DOHH2 (cell line): ENCODE results near the gene UBE2D4.

Source experiments
- H3F3A ChIP-seq: fragments of 200-600 bp; sonication (generic), shearing (Covaris generic); 2 replicates; pipeline ENCODE4 v1.6.0; 2016; ENCODE audit warnings: antibody characterized with exemption, mild to moderate bottlenecking; ENCODE audit not compliant: control insufficient read depth, insufficient read depth
- H3K27ac ChIP-seq: fragments of 200-600 bp; sonication (generic); 2 replicates; pipeline ENCODE4 v1.5.1; 2014; ENCODE audit warnings: low read depth, mild to moderate bottlenecking, low read length, moderate library complexity
- H3K27me3 ChIP-seq: fragments of 200-600 bp; sonication (generic); 2 replicates; pipeline ENCODE4 v1.6.1; 2014; ENCODE audit warnings: mild to moderate bottlenecking, low read length, mixed read lengths; ENCODE audit not compliant: control insufficient read depth
- H3K36me3 ChIP-seq: fragments of 200-600 bp; sonication (generic); 2 replicates; pipeline ENCODE4 v1.6.1; 2014; ENCODE audit warnings: mild to moderate bottlenecking, low read length, moderate library complexity, mixed read lengths; ENCODE audit not compliant: control insufficient read depth
- H3K4me1 ChIP-seq: fragments of 200-600 bp; sonication (generic); 2 replicates; pipeline ENCODE4 v1.6.1; 2014; ENCODE audit warnings: mild to moderate bottlenecking, low read length, mixed read lengths; ENCODE audit not compliant: control insufficient read depth
- H3K4me2 ChIP-seq: fragments of 200-600 bp; sonication (generic); 2 replicates; pipeline ENCODE4 v1.6.0; 2014; ENCODE audit warnings: mild to moderate bottlenecking, low read length, moderate library complexity
- H3K4me3 ChIP-seq: fragments of 200-600 bp; sonication (generic); 2 replicates; pipeline ENCODE4 v1.5.1; 2014; ENCODE audit warnings: mild to moderate bottlenecking, low read length, mixed read lengths
- H3K79me2 ChIP-seq: fragments of 200-600 bp; sonication (generic); 2 replicates; pipeline ENCODE4 v1.6.1; 2014; ENCODE audit warnings: mild to moderate bottlenecking, low read length, mixed read lengths; ENCODE audit not compliant: control insufficient read depth
- H3K9me2 ChIP-seq: fragments of 200-600 bp; sonication (generic); replicated peaks from 2 replicates; pipeline ENCODE4 v1.6.1; 2014; ENCODE audit warnings: mild to moderate bottlenecking, low read length, mixed read lengths; ENCODE audit not compliant: control insufficient read depth
- H3K9me3 ChIP-seq: fragments of 200-600 bp; sonication (generic); 2 replicates; pipeline ENCODE4 v1.6.1; 2014; ENCODE audit warnings: antibody characterized with exemption, low read length, mixed read lengths; ENCODE audit not compliant: control insufficient read depth, insufficient read depth
- H4K20me1 ChIP-seq: fragments of 200-600 bp; sonication (generic); 2 replicates; pipeline ENCODE4 v1.6.0; 2014; ENCODE audit warnings: low read depth, mild to moderate bottlenecking, antibody characterized with exemption, low read length, moderate library complexity; ENCODE audit not compliant: control insufficient read depth, insufficient read depth
- EZH2phosphoT487 ChIP-seq: fragments of 200-600 bp; sonication (generic); IDR thresholded peaks from 2 replicates; pipeline ENCODE4 v1.6.1; 2017; ENCODE audit warnings: borderline replicate concordance, mild to moderate bottlenecking, antibody characterized with exemption, low read length, moderate library complexity, mixed read lengths
- TF ChIP-seq, protein P1 (sequence below): fragments of 200-600 bp; sonication (generic); IDR thresholded peaks from one replicate; pipeline ENCODE4 v1.5.1; 2014; ENCODE audit warnings: antibody characterized with exemption, mild to moderate bottlenecking, low read depth, low read length; ENCODE audit not compliant: poor library complexity, severe bottlenecking

The UBE2D4 gene

GRCh38 chr7:43942250-43942649 is 16.0 kb downstream of the UBE2D4 start:
- H3K27me3 ChIP-seq = no peaks in the 10 kb centered on the region
- H3K79me2 ChIP-seq = no peaks in the 10 kb centered on the region
- H3K36me3 ChIP-seq = no peaks in the 10 kb centered on the region
- no peak overlapping the region for H3K4me3 ChIP-seq
- H3F3A ChIP-seq = 0 out of 2 replicates have a peak, but pooled peaks cover 2% of the 10 kb centered on the region
- no peaks in the 10 kb centered on the region for H3K4me1 ChIP-seq
- H3K27ac ChIP-seq = no peak overlapping the region
- TF ChIP-seq EZH2phosphoT487 = no peak
- TF ChIP-seq, protein P1, sequence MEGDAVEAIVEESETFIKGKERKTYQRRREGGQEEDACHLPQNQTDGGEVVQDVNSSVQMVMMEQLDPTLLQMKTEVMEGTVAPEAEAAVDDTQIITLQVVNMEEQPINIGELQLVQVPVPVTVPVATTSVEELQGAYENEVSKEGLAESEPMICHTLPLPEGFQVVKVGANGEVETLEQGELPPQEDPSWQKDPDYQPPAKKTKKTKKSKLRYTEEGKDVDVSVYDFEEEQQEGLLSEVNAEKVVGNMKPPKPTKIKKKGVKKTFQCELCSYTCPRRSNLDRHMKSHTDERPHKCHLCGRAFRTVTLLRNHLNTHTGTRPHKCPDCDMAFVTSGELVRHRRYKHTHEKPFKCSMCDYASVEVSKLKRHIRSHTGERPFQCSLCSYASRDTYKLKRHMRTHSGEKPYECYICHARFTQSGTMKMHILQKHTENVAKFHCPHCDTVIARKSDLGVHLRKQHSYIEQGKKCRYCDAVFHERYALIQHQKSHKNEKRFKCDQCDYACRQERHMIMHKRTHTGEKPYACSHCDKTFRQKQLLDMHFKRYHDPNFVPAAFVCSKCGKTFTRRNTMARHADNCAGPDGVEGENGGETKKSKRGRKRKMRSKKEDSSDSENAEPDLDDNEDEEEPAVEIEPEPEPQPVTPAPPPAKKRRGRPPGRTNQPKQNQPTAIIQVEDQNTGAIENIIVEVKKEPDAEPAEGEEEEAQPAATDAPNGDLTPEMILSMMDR = no peak
- no peaks in the 10 kb centered on the region for H3K9me3 ChIP-seq
- H3K4me2 ChIP-seq = no peak overlapping the region
- no peaks in the 10 kb centered on the region for H3K9me2 ChIP-seq
- no peaks in the 10 kb centered on the region; the same call in 1 of the 2 replicates for H4K20me1 ChIP-seq

DNA sequence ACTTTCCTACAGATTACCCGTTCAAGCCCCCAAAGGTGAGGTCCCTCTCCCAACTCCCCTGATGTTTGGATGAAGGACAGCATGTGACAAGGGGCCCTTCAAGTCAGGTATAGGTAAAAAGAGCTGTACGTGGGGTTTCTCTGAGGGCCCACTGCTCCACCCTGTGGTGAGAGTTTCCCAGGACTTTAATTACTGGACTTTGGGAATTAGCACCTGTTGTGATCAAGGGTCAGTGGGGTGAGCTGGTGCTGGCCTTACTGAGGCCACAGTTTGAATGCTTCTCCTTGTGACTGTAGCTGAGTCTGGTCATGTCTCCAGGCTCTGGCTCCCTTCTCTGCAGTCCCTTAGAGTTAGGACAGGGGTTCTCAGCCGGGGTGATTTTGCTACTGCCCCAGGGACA is 16.8 kb downstream of the UBE2D4 start:
- no peaks in the 10 kb centered on the region for H3K79me2 ChIP-seq
- no peak for TF ChIP-seq EZH2phosphoT487
- TF ChIP-seq, protein P1 = peak; percentile 28
- no peaks in the 10 kb centered on the region for H3K9me2 ChIP-seq
- no peak overlapping the region for H3K4me3 ChIP-seq
- 0 out of 2 replicates have a peak, but pooled peaks cover 2% of the 10 kb centered on the region for H3F3A ChIP-seq
- no peaks in the 10 kb centered on the region for H3K9me3 ChIP-seq
- H3K4me1 ChIP-seq = no peaks in the 10 kb centered on the region
- no peak overlapping the region for H3K4me2 ChIP-seq
- H3K36me3 ChIP-seq = no peaks in the 10 kb centered on the region
- no peaks in the 10 kb centered on the region; the same call in 1 of the 2 replicates for H4K20me1 ChIP-seq
- H3K27me3 ChIP-seq = no peaks in the 10 kb centered on the region
- H3K27ac ChIP-seq = no peak overlapping the region

GRCh38 chr7:43943417-43944187 is 17.4 kb downstream of the UBE2D4 start:
- no peak for TF ChIP-seq EZH2phosphoT487
- TF ChIP-seq, protein P1 = no peak
- H3K27me3 ChIP-seq = no peaks in the 10 kb centered on the region
- H3F3A ChIP-seq = 0 out of 2 replicates have a peak, but pooled peaks cover 2% of the 10 kb centered on the region
- H3K36me3 ChIP-seq = no peaks in the 10 kb centered on the region
- no peak overlapping the region for H3K27ac ChIP-seq
- no peaks in the 10 kb centered on the region for H3K4me1 ChIP-seq
- no peaks in the 10 kb centered on the region for H3K79me2 ChIP-seq
- H3K9me3 ChIP-seq = no peaks in the 10 kb centered on the region
- H3K4me3 ChIP-seq = no peak overlapping the region
- no peaks in the 10 kb centered on the region for H3K9me2 ChIP-seq
- no peak overlapping the region for H3K4me2 ChIP-seq
- no peaks in the 10 kb centered on the region; the same call in 1 of the 2 replicates for H4K20me1 ChIP-seq
